Measurements from ENCODE around the gene PLPP6. TPM values are rescaled to one million over a fixed set of nuclear protein-coding genes. Genes with fewer than 3 reads are reported as not detected.

PLPP6 gene
- total RNA-seq, 1 donor from 2014 or later: 7.3 TPM

GRCh38 chr9:4639420-4639819 is 22.7 kb upstream of the PLPP6 start:
- H3K4me2 ChIP-seq (ENCODE audit: low read length): no peak overlapping the region
- Mint-ChIP-seq H3K27ac (ENCODE audit: unreplicated experiment) (no peak overlapping the region), H3K4me3 (ENCODE audit: unreplicated experiment) (no peak overlapping the region), H3K27me3 (ENCODE audit: low read depth, unreplicated experiment) (no peaks in the 10 kb centered on the region), H3K4me1 (ENCODE audit: low read depth, unreplicated experiment) (no peaks in the 10 kb centered on the region), H3K9me3 (ENCODE audit: unreplicated experiment) (no peaks in the 10 kb centered on the region), H3K36me3 (ENCODE audit: low read depth, unreplicated experiment) (no peaks in the 10 kb centered on the region)
- TF ChIP-seq EZH2 (IDR thresholded peaks at IDR 0.05; ENCODE audit: insufficient read depth, low read length): no peak
- TF ChIP-seq, protein P1, sequence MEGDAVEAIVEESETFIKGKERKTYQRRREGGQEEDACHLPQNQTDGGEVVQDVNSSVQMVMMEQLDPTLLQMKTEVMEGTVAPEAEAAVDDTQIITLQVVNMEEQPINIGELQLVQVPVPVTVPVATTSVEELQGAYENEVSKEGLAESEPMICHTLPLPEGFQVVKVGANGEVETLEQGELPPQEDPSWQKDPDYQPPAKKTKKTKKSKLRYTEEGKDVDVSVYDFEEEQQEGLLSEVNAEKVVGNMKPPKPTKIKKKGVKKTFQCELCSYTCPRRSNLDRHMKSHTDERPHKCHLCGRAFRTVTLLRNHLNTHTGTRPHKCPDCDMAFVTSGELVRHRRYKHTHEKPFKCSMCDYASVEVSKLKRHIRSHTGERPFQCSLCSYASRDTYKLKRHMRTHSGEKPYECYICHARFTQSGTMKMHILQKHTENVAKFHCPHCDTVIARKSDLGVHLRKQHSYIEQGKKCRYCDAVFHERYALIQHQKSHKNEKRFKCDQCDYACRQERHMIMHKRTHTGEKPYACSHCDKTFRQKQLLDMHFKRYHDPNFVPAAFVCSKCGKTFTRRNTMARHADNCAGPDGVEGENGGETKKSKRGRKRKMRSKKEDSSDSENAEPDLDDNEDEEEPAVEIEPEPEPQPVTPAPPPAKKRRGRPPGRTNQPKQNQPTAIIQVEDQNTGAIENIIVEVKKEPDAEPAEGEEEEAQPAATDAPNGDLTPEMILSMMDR (IDR thresholded peaks at IDR 0.05; ENCODE audit: insufficient read depth, low read depth, low read length): no peak
- H3K9me3 ChIP-seq (ENCODE audit: insufficient read depth, low read depth, low read length): no peaks in the 10 kb centered on the region
- H2AFZ ChIP-seq (ENCODE audit: low read depth, low read length): no peak overlapping the region
- no peaks in the 10 kb centered on the region for H4K20me1 ChIP-seq (ENCODE audit: insufficient read depth, low read length)
- H3K36me3 ChIP-seq (ENCODE audit: insufficient read depth, low read length): no peaks in the 10 kb centered on the region
- DNase-seq (ENCODE audit: low read depth): no peak
- no peak overlapping the region for H3K9ac ChIP-seq (ENCODE audit: low read length)
- H3K4me1 ChIP-seq (ENCODE audit: insufficient read depth, low read length): no peaks in the 10 kb centered on the region
- no peak overlapping the region for H3K27ac ChIP-seq (ENCODE audit: low read depth, low read length)
- no peaks in the 10 kb centered on the region for H3K27me3 ChIP-seq (ENCODE audit: insufficient read depth, low read length)
- no peaks in the 10 kb centered on the region for H3K79me2 ChIP-seq (ENCODE audit: insufficient read depth, low read length)
- no peak overlapping the region for H3K4me3 ChIP-seq (ENCODE audit: insufficient read depth, low read depth, low read length)
- FAIRE-seq: no peak

- Histone ChIP-seq H3K27me3 (ENCODE audit: insufficient read depth, low read length) (no peaks in the 10 kb centered on the region), H3K4me1 (ENCODE audit: insufficient read depth, low read length) (no peaks in the 10 kb centered on the region), H3K4me3 (ENCODE audit: insufficient read depth, low read depth, low read length) (no peak overlapping the region), H2AFZ (ENCODE audit: low read depth, low read length) (no peak overlapping the region), H3K4me2 (ENCODE audit: low read length) (no peak overlapping the region), H3K36me3 (ENCODE audit: insufficient read depth, low read length) (no peaks in the 10 kb centered on the region), H4K20me1 (ENCODE audit: insufficient read depth, low read length) (no peaks in the 10 kb centered on the region), H3K9me3 (ENCODE audit: insufficient read depth, low read depth, low read length) (no peaks in the 10 kb centered on the region), H3K9ac (ENCODE audit: low read length) (no peak overlapping the region), H3K27ac (ENCODE audit: low read depth, low read length) (no peak overlapping the region), H3K79me2 (ENCODE audit: insufficient read depth, low read length) (no peaks in the 10 kb centered on the region)
- Mint-ChIP-seq H3K36me3 (ENCODE audit: low read depth, unreplicated experiment) (no peaks in the 10 kb centered on the region), H3K4me1 (ENCODE audit: low read depth, unreplicated experiment) (peaks cover 4% of the 10 kb centered on the region), H3K4me3 (ENCODE audit: unreplicated experiment) (no peak overlapping the region), H3K27me3 (ENCODE audit: low read depth, unreplicated experiment) (no peaks in the 10 kb centered on the region), H3K27ac (ENCODE audit: unreplicated experiment) (no peak overlapping the region), H3K9me3 (ENCODE audit: unreplicated experiment) (no peaks in the 10 kb centered on the region)
- DNase-seq (ENCODE audit: low read depth): peak; percentile 2
- FAIRE-seq: no peak
- TF ChIP-seq, protein P1 (IDR thresholded peaks at IDR 0.05; ENCODE audit: insufficient read depth, low read depth, low read length): peak; percentile 45
- TF ChIP-seq EZH2 (IDR thresholded peaks at IDR 0.05; ENCODE audit: insufficient read depth, low read length): no peak
These were observed 22.1 kb upstream of the PLPP6 start for GRCh38 chr9:4640027-4640426.

DNA sequence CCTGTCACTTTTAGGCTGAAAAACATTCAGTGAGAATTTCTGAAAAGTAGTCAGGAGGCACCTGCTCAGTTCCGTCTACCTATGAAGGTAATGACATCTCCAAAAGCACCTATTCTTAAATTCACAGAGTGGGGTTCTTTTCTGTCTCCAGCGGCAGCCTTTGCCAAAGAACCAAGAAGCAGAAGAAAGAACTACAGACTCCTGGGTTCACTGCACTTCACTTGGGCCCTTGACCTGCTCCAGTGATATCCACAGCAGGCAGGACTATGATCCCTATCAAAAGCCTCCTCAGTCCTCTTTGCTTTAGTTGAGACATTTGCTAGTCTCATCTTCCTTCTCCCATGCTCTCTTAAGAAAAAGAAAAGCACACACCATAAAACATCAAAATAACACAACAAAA is 19.7 kb upstream of the PLPP6 start:
- no peak for FAIRE-seq

More for the DNA sequence above, 19.7 kb upstream of the PLPP6 start:
- H3K27me3 Mint-ChIP-seq (ENCODE audit: low read depth, unreplicated experiment): no peaks in the 10 kb centered on the region
- H3K4me3 ChIP-seq (ENCODE audit: insufficient read depth, low read depth, low read length): no peak overlapping the region
- H3K9me3 Mint-ChIP-seq (ENCODE audit: unreplicated experiment): no peaks in the 10 kb centered on the region
- H3K36me3 Mint-ChIP-seq (ENCODE audit: low read depth, unreplicated experiment): no peaks in the 10 kb centered on the region
- no peaks in the 10 kb centered on the region for H3K4me1 ChIP-seq (ENCODE audit: insufficient read depth, low read length)
- H3K4me2 ChIP-seq (ENCODE audit: low read length): no peak overlapping the region
- H3K36me3 ChIP-seq (ENCODE audit: insufficient read depth, low read length): no peaks in the 10 kb centered on the region
- TF ChIP-seq EZH2 (IDR thresholded peaks at IDR 0.05; ENCODE audit: insufficient read depth, low read length): no peak
- TF ChIP-seq, protein P1 (IDR thresholded peaks at IDR 0.05; ENCODE audit: insufficient read depth, low read depth, low read length): no peak
- no peak overlapping the region for H3K27ac Mint-ChIP-seq (ENCODE audit: unreplicated experiment)
- no peaks in the 10 kb centered on the region for H3K79me2 ChIP-seq (ENCODE audit: insufficient read depth, low read length)
- no peak overlapping the region for H3K9ac ChIP-seq (ENCODE audit: low read length)
- no peak for DNase-seq (ENCODE audit: low read depth)
- H2AFZ ChIP-seq (ENCODE audit: low read depth, low read length): no peak overlapping the region
- H3K4me1 Mint-ChIP-seq (ENCODE audit: low read depth, unreplicated experiment): peaks cover 4% of the 10 kb centered on the region
- H4K20me1 ChIP-seq (ENCODE audit: insufficient read depth, low read length): no peaks in the 10 kb centered on the region
- H3K27me3 ChIP-seq (ENCODE audit: insufficient read depth, low read length): no peaks in the 10 kb centered on the region
- H3K4me3 Mint-ChIP-seq (ENCODE audit: unreplicated experiment): no peak overlapping the region
- H3K9me3 ChIP-seq (ENCODE audit: insufficient read depth, low read depth, low read length): no peaks in the 10 kb centered on the region
- H3K27ac ChIP-seq (ENCODE audit: low read depth, low read length): no peak overlapping the region
